Suprapubic skin (tissue), 4 donors: Measurements from ENCODE around the gene SLC23A1.

Experiments
- POLR2A ChIP-seq, 2 donors: fragments of 450-650 bp; IDR thresholded peaks; one replicate each; pipeline ENCODE4 v1.6.1; 2017; ENCODE audit warnings: antibody characterized with exemption in 2 of 2, mild to moderate bottlenecking in 2 of 2, moderate library complexity in 2 of 2
- POLR2AphosphoS5 ChIP-seq, 3 donors: sonication (generic); formaldehyde crosslinking; IDR thresholded peaks; one replicate each; pipeline ENCODE4 v1.6.1; 2017; ENCODE audit warnings: antibody characterized with exemption in 3 of 3

GRCh38 chr5:139404484-139404840 lies 21.4 kb upstream of the SLC23A1 start:
- TF ChIP-seq POLR2A (IDR thresholded peaks at IDR 0.05) (no peak), POLR2AphosphoS5 (IDR thresholded peaks at IDR 0.05) (no peak)
